Stimulated activated CD4-positive, alpha-beta T cell treated with anti-CD3 and anti-CD28 coated beads, TNF-alpha, amount 100 ng/mL, for 4 hours (primary cell): ENCODE measurements around the gene ATP2B2.
A peak's percentile ranks its signal among the peaks of the same experiment; 100 is the strongest.

Experiments
- DNase-seq, 3 experiments: peaks; one replicate each; pipeline ENCODE4 v3.0.0-alpha.2; 2020; ENCODE audit warnings: low read depth in 3 of 3

ATP2B2 gene

DNA sequence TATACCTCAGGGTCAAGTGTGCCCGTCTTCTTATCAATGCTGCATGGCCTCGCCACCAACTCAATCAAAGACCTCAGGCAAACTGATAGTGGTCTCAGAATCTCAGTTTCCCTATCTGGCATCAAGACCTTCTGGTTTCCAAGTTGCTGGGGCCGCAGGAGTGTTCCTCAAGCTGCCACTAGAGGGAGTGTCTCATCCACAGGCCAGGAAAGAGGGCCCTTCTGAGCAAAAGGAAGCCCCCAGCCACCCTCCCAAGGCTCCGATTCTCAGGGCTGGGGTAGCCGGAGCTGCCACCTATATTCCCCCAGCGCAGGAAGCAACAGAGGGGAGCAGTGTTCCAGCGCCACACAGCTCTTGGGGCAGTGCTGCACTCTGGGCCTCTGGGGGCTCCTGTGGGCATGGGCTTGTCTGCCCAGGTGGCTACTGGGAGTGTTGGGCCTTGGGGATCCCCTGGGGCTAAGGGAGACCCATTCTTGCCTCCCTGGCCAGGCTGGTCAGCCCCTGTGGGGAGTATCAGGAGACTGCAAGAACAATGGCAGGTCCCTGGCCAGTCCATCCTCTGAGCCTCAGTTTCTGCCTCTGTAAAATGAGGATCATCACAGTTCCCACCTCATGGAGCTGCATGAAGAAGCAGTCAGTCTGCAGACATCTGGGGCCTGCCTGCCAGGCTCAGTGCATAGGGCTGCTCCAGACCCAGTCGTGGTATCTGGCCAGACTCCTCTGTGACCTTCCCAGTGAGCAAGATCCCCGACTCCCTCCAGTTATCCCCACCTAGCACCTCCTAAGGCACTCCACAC lies 161.0 kb downstream of the ATP2B2 start:
- DNase-seq = peak in 2 of 3 experiments; percentile 26 to 30

DNA sequence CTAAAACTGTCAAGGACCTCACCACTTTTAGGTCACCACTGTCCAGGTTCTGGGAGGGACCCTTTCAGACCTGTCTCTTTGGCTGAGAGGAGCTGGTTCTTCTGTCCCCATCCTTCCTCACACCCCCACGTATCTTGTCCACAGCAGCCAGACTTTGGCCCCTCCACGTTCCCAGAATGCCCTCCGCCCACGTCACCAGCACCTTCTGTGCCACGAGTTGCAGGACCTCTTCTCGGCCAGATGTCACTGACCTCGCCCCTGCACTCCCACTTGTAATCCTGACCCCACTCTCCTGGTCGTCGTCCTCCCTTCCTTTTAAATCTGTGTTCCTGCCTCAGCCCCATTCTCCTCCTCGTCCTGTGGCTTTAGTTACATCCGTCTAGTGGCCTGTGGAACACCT lies 161.9 kb downstream of the ATP2B2 start:
- no peak for DNase-seq

DNA sequence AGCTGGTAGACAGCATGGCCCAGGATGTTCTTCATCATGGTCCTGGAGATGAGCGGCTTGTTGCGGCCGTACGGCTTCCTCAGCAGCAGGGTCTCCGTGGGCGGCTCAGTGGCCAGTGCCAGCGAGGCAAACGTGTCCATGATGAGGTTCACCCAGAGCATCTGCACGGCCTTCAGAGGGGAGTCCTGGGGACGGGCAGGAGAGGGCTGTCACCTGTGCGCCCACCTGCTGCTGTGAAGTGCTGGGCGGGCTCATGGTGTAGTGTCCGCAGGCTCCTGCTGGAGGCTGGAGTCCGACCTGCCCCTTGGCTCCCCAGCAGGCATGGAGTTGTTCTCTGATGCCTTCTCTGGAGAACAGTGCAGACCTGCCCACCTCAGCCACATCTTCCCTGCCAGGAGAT lies 162.6 kb downstream of the ATP2B2 start:
- no peak for DNase-seq

DNA sequence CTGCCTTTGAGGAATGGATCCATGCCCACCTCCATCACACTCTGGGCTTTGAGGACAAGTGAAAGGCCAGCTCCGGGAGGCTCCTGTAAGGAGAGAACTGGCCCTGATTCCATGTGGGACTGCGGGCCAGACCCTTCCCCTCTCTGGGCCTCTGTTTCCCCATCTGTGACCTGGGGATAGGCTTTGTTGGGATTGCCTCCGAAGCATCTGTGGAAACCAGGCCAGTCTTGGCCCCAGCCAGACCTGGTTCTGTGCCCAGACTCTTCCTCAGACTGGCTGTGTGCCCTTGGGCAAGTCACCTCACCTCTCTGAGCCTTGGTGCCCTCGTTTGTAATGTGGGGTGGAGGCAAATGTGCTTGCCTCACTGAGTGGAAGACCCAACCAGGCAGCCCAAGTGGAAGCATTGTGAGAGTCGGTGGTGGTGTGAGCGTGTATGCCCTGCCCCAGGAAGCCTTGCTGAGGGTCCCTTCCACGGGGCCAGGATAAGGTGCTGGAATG lies 163.4 kb downstream of the ATP2B2 start:
- no peak for DNase-seq

DNA sequence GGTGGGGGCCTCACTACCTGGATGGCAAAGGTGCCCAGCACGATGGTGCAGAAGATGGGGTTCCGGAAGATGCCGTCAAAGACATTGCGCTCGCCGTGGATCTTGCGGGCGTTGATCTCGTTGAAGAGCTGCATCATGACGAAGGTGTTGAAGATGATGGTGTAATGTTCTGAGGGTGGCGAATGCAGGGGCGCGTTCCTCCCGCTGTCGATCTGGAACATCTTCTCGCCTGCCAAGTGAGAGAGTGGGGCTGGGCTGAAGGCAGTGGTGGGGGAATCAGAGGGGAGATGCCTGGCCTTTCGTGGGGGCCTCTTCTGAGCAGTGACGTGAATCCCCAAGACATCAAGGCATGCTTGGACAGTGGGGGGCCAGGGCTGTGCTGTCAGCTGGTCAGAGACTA lies 164.9 kb downstream of the ATP2B2 start:
- DNase-seq = no peak

DNA sequence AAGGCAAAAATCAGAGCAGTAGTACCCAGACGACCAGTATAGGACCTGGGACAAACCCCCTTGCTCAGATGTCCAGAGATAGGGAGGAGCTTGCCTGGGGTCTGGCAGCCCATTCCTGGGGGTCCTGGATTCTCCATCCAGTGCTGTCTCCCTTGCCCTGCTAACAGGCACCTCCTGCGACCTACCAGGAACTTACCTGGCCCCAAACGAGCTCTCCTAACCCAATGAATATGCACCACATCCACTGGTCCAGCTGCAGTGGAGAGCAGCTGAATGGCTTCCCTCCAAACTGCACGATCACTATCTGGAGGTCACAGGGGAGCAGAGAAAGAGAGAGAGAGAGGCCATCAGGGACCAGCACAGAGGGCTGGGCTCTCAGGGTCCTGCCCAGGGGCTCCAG lies 165.3 kb downstream of the ATP2B2 start:
- no peak for DNase-seq

DNA sequence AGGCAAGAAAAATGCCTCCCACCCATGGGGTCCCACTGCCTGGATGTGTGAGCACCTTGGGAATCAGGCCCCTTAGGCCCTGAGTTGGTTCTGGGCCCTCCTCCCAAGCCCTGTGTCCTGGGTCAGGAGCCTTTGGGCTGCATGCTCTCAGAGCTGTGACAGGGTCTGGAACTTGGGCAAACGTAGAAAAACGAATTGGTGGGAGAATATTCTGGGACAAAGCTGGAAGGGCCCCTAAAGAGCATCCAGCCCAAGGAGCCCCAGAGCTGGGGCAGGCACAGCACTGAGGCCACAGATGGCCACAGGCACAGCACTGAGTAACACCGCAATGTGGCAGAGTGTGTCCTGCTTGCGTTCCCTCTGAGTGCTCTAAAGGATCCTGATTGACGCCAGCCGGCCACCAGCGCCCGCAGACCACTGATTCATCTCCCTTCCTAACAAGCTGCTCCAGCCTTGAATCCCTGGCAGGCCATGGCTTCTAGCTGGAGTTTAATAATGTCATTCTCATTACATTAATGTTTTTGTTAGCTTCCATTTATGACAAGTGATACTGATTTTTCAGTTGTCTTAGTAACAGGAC lies 165.9 kb downstream of the ATP2B2 start:
- DNase-seq = no peak

DNA sequence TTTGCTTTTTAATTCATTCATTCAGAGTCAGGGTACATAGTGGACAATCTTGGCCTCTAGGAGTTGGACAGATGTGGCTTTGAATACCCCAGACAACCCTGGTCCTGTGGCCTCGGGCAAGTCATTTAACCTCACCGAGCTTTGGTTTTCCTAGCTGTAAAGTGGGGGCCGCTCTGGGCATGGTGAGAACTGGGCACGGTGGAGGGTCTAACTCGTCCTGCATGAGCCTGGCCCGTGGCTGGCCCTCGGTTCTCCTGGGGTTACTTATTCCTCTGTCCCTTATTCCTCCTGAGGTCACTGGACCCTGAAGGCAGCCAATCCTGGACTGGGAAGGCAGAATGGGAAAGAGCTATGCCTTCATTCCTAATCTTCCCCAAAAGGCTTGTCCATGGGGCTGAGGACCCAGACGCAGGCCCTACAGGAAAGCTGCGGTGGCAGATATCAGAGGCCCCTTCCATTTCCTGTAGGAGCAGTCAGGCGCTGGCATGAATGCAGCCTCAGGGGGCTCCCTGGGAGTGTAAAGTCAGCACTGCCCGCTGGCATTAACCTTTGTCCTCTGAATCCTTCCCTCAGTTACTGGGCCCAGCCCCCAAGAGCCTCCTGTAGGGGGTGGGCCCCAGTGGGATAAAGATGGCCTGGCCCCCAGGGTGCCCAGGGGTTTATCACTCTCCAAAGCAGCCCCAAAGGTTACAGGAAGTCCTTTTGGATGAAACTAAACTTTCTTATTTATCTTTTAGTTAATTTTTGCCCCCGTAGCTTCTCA lies 166.6 kb downstream of the ATP2B2 start:
- no peak for DNase-seq

DNA sequence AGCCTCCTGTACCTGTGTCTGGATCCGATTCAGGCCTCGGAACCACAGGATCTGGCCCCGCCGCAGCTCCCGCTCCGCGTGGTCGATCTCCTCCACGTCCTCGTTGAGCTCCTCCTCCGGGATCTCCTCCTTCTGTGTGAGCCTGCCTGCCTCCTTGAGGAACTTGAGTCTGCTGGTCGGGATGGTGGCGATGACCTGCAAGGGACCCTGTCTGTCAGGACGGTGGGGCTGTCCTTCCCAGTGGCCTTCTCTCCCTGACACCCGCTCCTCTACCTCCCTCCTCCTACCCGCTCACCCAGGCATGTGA lies 167.3 kb downstream of the ATP2B2 start:
- DNase-seq = no peak

DNA sequence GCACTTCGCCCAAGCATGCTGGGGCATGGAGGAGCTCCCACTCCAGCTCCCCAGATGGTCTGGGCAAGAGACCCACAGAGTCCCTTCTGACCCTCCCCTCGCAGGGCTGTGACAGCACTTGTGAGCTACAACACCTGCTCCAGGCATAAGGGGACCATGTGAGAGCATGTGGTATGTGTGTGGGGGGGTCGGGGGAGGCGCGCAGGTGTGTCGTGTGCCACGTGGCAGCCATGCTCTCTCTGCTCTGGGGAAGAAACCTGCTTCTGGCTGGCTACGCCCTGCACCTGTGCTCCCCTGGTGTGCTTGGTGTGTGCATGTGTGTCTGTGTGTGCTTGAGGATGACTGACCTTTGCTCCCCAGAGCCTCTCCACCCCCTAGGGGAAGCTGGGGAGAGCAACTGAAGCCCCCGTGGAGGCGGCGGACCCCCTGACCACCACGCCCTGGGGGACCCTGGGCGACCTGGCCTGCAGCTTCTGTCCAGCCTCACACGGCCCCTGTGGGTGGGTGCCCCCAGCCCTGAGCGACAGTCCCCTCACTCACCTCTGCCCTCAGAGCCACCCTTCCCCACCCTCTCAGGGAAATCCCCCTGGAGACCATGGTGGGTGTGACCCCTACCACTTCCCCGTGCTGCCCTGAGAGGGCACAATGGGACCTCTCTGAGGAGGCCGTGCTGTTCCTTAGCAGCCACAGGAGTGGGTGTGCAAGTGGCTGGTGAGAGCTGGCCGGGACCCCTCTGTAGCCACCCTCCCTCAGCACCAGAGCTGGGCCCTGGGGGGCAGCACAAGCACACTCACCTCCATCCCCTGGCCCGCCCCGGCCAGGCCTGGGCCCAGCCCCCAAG lies 167.8 kb downstream of the ATP2B2 start:
- DNase-seq = no peak

DNA sequence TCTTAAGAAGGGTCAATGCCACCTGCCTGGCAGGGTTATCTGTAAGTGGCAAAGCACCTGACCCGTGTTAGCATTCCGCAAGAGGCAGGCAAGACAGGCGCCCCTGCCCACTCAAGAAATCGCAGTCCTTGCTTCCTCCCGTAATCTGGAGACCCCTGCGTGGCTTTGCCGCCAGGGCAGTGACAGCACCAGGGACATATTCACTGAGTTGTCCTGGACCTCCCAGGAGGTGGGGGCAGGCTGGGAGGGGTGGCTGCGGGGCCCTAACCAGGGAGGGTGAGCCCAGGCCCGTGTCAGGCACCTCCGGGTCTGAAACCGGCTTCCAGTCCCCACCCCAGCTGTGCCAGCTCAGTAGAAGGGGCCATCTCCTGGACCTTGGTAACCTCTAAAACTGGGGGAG lies 168.6 kb downstream of the ATP2B2 start:
- DNase-seq = no peak

DNA sequence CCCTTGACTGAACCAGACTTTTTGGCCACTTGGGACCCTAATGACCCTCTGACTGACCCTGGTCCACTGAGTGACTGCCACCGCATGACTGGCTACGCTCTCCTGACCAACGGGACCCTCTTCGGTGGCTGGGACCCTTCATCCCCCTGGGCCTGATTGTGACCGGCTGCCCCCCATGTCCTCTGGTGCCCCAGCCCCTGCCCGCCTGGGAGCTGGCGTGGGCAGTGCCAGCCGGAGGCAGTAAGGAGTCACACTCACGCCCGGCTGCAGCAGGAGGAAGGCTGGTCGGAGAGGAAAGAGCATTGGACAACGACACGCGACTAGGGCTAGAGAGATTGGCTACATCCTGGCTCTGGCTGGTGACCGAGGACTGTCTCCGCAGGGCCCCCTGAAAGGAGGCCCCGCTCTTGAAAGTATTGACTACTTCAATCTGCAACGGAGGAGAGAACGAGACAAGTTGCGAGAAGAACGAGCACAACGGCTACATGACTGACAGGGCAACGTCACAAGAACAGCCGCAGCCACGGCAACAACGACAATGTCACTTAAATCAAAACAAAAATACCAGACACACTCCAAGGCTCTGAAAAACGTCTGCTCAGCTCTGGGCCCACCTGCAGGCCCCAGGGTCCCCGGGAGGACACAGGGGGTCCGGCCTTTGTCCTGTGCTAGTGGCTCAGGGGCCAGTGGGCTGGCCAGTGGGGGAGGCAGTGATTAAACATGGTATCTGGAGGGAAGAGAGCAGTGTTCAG lies 169.3 kb downstream of the ATP2B2 start:
- DNase-seq = no peak

DNA sequence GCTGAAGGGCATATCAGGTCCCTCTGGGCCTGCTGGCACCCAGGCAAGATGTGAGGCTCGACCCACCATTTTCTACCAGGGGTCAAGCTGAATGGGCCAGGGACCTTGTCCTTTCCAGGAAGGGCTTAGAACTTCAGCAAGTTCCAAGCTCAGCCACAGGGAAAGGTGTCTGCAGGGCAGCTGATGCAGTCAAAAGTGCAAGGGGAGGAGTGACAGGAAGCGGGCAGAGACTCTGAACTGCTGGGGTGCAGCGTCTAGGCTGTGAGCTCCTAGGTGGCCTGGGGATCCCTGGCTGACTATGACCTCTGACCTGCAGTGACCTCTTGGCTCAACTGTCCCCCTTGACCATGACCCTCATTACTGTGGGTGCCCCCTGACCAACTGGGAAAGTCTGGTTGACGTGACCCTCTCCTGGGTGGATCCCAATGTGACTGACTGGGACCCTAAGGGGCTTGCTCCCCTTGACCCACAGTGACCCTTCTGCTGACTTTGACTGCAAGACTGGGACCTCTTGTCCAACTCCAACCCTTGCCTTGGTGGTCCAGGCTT lies 170.1 kb downstream of the ATP2B2 start:
- DNase-seq = no peak

DNA sequence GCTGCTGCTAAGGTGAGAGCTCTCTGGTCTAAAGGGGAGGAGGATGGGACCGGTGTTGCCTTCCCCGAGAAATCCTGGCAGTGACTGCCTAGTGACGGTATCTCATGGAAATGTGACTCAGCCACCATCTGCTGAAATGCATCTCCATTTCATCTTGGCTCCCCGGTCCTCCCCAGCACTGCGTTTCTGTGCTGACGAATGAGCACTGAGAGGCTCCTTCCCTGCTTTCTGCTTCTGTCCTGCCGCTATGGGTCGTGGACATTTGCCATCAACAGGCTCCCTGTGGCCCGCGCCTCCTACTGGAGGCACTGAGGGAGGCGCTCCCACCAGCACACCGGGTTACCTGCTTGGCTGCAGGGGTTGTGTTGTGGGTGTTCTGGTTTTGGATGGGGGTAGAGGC lies 170.9 kb downstream of the ATP2B2 start:
- DNase-seq = no peak

DNA sequence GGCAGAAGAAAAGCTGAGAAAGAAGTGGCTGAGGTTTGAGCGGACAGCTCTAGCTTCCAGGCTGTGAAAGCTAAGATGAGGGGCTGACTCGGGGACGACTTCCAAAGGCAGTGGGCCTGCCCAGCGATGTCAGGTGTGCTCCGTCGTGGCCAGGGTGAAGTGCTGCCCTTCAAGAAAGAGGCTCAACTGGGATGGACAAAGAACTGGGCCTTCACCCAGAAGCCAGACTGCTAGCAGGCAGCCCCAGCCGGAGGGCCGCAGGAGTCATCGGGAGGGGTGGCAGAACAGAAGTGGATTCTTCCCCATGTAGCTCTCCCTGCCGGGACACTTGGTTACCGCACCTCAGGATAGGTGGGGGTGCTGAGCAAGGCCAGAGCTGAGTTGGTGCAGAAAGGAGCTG lies 171.3 kb downstream of the ATP2B2 start:
- no peak for DNase-seq

DNA sequence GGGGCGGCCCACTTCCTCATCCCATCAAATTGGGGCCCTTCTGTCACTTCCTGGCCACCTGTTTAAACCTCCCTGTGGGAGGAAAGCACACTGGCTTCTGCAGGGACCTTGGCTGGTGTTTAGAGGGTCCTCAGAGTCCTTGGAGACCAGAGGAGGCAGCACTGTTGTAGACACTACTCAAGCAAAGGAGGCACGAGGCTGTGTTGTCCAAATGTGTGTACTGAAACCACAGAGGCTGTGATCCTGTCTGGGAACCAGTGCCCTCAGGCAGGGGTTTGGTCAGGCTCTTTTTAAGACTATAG lies 172.1 kb downstream of the ATP2B2 start:
- DNase-seq = no peak

DNA sequence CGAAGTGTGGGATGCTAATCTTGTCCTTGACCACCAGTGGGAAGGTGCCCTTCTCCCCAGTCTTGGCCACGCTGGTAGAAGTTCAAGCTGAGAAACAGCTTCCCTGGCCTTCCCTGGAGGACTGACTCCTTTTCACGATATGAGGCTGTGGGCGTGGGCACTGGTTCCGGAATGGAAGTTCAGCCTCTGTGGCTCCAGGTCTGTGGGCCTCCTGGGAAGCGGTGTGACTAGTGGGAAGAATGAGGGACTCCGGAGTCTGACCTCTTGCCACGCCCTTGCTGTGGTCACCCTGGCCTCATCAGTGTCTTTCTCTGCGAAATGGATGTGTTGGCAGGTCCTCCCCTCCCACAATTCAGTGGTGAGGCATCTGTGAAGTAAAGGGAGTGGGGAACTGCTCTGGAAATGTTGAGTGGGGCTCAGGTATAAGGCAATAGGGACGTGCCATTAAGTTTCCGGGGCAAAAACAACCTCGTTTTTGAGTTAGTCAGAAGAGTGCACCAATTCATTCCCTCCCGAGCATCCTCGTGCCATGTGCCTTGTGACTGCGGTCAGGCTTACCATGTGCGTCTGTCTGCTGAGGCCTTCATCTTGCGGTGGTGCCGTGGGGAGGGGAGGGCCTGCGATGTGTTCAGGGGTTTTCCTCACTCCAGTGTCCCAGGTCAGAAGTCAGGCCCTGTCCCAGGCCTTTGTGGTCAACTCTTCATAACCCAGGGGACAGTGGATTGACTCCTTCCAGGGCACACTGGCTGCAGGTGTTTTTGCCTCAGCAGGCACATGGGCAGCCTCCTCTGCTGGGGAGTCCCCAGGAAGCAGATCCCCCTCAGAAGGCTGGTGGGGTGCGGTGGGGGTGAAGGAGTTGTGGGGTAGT lies 172.7 kb downstream of the ATP2B2 start:
- DNase-seq = no peak

DNA sequence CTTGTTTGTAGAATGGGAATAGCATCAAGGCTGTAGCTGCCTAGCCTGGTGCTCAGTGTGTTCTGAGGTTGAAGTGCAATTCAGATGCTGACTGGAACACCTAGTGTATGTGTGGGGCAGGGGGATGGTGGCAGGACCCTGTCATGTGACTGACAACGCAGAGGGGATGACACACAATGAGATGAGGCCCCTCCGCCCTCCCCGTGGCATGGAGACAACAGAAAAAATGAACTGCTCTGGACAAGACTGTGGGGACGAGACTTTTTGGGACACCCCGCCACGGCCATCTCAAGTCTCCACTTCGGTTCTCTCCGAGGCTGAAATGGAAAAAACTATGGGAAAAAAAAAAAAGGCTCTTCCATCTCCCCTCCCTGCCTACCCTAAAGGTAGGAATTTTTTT lies 174.1 kb downstream of the ATP2B2 start:
- no peak for DNase-seq

DNA sequence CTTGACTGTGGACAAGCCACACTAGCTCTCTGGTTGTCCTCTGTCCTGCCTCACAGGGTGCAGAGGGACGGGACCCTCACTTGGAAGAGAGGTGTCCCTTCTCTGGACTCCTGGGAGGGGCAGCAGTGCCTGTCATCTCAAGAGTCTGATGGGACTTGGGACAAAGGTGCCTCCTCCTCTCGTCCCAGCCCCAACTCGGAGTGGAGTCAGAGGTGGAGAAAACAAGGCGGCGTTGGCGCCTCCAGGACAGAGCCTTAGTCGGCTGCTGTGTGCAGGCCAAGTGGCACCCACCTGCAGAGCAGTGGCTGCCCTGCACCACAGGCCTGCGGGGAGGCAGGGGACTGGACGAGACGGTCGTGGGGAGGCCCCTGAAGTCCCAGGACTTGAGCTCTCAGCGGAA lies 175.1 kb downstream of the ATP2B2 start:
- DNase-seq = no peak

DNA sequence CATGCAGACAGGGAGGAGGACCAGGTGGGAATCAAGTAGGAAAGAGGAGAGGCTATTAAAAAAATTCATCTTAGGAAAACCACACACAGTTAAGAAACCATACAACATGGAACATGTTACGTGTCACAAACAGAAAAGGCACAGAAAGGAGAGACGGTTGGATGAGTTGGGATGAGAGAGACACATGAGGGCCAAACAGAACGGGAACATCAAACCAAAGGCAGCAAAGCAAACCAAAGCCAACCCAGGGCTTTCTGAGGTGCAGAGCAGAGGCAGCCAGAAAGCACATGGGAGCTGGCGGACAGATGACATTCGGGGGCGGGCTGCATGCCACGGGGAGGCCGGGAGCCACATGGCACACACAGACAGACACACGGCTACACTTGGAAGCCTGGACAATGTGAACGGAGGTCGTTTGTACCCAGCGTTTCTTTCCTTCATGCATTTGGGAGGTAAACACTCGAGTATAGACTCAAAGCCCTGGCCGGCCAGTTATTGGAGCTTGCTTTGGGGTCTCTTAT lies 175.8 kb downstream of the ATP2B2 start:
- DNase-seq = no peak
